PC-9 (cell line): Measurements from ENCODE around the gene SBNO2. TPM values are rescaled to one million over a fixed set of nuclear protein-coding genes. Genes with fewer than 3 reads are reported as not detected.
"Not testable (repeated sequence)": the region's sequence is repeated elsewhere in the genome, so short reads cannot be mapped to it uniquely, and the experiment has no call there.

Experiments
- BruUV-seq: library from RNA; stranded (reverse); fragments of 400-500 nt; replicated peaks from 2 replicates; lab custom pipeline; 2021; lab: Mats Ljungman, UMichigan
- CTCF ChIA-PET: fragments of 300-600 bp; sonication (Branson Sonifier 250); formaldehyde crosslinking; loops from one replicate; lab custom pipeline; 2022; ENCODE audit warnings: antibody characterized with exemption; lab: Charles Lee
- POLR2A ChIA-PET: fragments of 300-600 bp; sonication (Branson Sonifier 250); formaldehyde crosslinking; loops from one replicate; lab custom pipeline; 2022; ENCODE audit warnings: antibody characterized with exemption; ENCODE audit not compliant: unreplicated experiment; lab: Charles Lee
- DNase-seq, 2 experiments: peaks; one replicate each; pipeline versions ENCODE4 v3.0.0 to v3.0.0-alpha.2; 2015 to 2022; ENCODE audit warnings: mixed read lengths in 1 of 2
- H2AFZ ChIP-seq: fragments of 200-600 bp; sonication (generic); 2 replicates; pipeline ENCODE4 v1.8.1; 2017; ENCODE audit warnings: antibody characterized with exemption
- H3F3A ChIP-seq: fragments of 200-600 bp; sonication (generic); 2 replicates; pipeline ENCODE4 v1.8.1; 2017; ENCODE audit warnings: antibody characterized with exemption, mild to moderate bottlenecking, low read depth; ENCODE audit not compliant: insufficient read depth
- H3K27ac ChIP-seq: fragments of 200-600 bp; sonication (generic); 2 replicates; pipeline ENCODE4 v1.6.1; 2016; ENCODE audit warnings: mixed run types
- H3K27me3 ChIP-seq: fragments of 200-600 bp; sonication (generic); 2 replicates; pipeline ENCODE4 v1.6.1; 2016; ENCODE audit warnings: low read depth, mixed run types; ENCODE audit not compliant: insufficient read depth
- H3K36me3 ChIP-seq: fragments of 200-600 bp; sonication (generic); 2 replicates; pipeline ENCODE4 v1.6.1; 2016; ENCODE audit warnings: low read depth, mixed run types
- H3K4me1 ChIP-seq: fragments of 200-600 bp; sonication (generic); replicated peaks from 2 replicates; pipeline ENCODE4 v1.6.1; 2016; ENCODE audit warnings: mixed run types; ENCODE audit not compliant: insufficient read depth
- H3K4me2 ChIP-seq: fragments of 200-600 bp; sonication (generic); 2 replicates; pipeline ENCODE4 v1.6.1; 2017; ENCODE audit warnings: mixed run types
- H3K4me3 ChIP-seq: fragments of 200-600 bp; sonication (generic); 2 replicates; pipeline ENCODE4 v1.6.1; 2016; ENCODE audit warnings: mixed run types
- H3K79me2 ChIP-seq: fragments of 200-600 bp; sonication (generic); 2 replicates; pipeline ENCODE4 v1.6.1; 2017; ENCODE audit warnings: low read depth, mixed run types
- H3K9me2 ChIP-seq: fragments of 200-600 bp; sonication (generic); 2 replicates; pipeline ENCODE4 v1.8.1; 2017; ENCODE audit warnings: mild to moderate bottlenecking; ENCODE audit not compliant: insufficient read depth
- H3K9me3 ChIP-seq: fragments of 200-600 bp; sonication (generic); 2 replicates; pipeline ENCODE4 v1.8.1; 2016; ENCODE audit warnings: low read depth; ENCODE audit not compliant: insufficient read depth
- H4K20me1 ChIP-seq: fragments of 200-600 bp; sonication (generic); 2 replicates; pipeline ENCODE4 v1.8.1; 2017; ENCODE audit not compliant: insufficient read depth
- CTCF ChIP-seq: fragments of 200-600 bp; sonication (generic); conservative IDR thresholded peaks from 2 replicates; pipeline ENCODE4 v1.6.1; 2017; ENCODE audit warnings: mixed run types, antibody characterized with exemption, mild to moderate bottlenecking, moderate library complexity
- EZH2 ChIP-seq: fragments of 200-600 bp; sonication (generic); IDR thresholded peaks from 2 replicates; pipeline ENCODE4 v1.8.0; 2017; ENCODE audit warnings: antibody characterized with exemption, low read depth
- intact Hi-C: fragments of 100-400 bp; cut with micrococcal nuclease; formaldehyde crosslinking; loops from one replicate; pipeline ENCODE4 v1.10.0; 2022; ENCODE audit not compliant: unreplicated experiment
- total RNA-seq: library from RNA; stranded (reverse); gene quantifications from 2 replicates; pipeline ENCODE4 v1.2.3, GENCODE V29; 2021

The SBNO2 gene
- total RNA-seq, 1 experiment from 2014 or later = 82.4 TPM

- ChIA-PET POLR2A (no interaction called here), CTCF (no interaction called here)
- Histone ChIP-seq H3K4me3 (no peak overlapping the region), H3F3A (peaks cover 57% of the 10 kb centered on the region; the same call in 1 of the 2 replicates), H3K9me2 (no peaks in the 10 kb centered on the region), H2AFZ (no peak overlapping the region), H3K9me3 (no peaks in the 10 kb centered on the region), H3K36me3 (peaks cover 3% of the 10 kb centered on the region; the same call in 1 of the 2 replicates), H3K79me2 (no peaks in the 10 kb centered on the region), H3K27me3 (no peaks in the 10 kb centered on the region), H3K27ac (no peak overlapping the region), H3K4me2 (no peak overlapping the region), H4K20me1 (peaks cover 14% of the 10 kb centered on the region; the same call in 1 of the 2 replicates), H3K4me1 (peaks cover 5% of the 10 kb centered on the region; the same call in 1 of the 2 replicates)
- intact Hi-C loops = no loop called here
- DNase-seq = no peak
- no TSS peak for BruUV-seq
- TF ChIP-seq EZH2 (no peak), CTCF (no peak)
These were observed 58.2 kb downstream of the SBNO2 start for GRCh38 chr19:1115646-1116420.

- H2AFZ ChIP-seq, intact Hi-C loops, H3K4me2 ChIP-seq, H3K27ac ChIP-seq, H3K79me2 ChIP-seq, H3K4me3 ChIP-seq, DNase-seq, H3K36me3 ChIP-seq, CTCF ChIA-PET, H3K27me3 ChIP-seq, POLR2A ChIA-PET, H3K4me1 ChIP-seq, H3K9me2 ChIP-seq, H3K9me3 ChIP-seq: not testable (repeated sequence)
- Histone ChIP-seq H3F3A (peaks cover 51% of the 10 kb centered on the region; the same call in 1 of the 2 replicates), H4K20me1 (peaks cover 14% of the 10 kb centered on the region; the same call in 1 of the 2 replicates)
- TSS peak; percentile 16 for BruUV-seq
These were observed 59.3 kb downstream of the SBNO2 start for GRCh38 chr19:1114728-1115127.

DNA sequence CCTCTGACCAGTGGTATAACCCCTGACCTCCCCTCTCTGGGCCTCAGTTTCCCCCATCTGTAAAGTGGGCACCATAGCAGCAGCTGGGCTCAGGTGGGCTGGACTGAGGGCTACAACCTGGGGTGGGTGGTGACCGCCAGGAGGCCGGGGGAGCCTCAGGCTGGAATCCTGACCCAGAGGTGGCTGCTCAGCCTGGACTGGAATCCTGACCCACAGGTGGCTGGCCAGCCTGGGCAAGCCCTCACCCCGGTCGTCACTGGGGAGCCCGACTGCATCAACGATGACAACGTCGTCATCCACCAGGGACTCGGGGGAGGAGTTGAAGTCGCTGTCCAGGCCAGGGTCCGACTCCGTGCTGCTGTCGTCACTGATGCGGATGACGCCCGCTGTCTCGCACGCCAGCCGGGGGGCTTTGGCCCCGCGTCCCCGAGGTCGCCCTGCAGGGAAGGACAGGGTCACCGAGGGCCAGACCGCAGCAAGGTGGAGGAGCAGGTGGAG, 60.0 kb downstream of the SBNO2 start:
- ChIA-PET CTCF (interaction anchor here (0.6 to 0.7 kb wide), 5 partner anchors 53 to 153 kb away, joined by 3 to 11 read pairs (median 6); partner anchors contain the start of gene ATP5F1D), POLR2A (interaction anchor here (0.5 kb wide), 1 partner anchor 79 kb away, joined by 12 read pairs; no protein-coding TSS in a partner anchor)
- no peaks in the 10 kb centered on the region for H3K9me3 ChIP-seq
- no peak for TF ChIP-seq EZH2
- no peak for TF ChIP-seq CTCF
- H3K36me3 ChIP-seq = no peaks in the 10 kb centered on the region
- intact Hi-C loops = no loop called here
- BruUV-seq = no TSS peak
- H4K20me1 ChIP-seq = peaks cover 10% of the 10 kb centered on the region; the same call in 1 of the 2 replicates
- peak overlapping the region; percentile 42; the same call in 1 of the 2 replicates for H3K4me2 ChIP-seq
- peaks cover 50% of the 10 kb centered on the region; the same call in 1 of the 2 replicates for H3F3A ChIP-seq
- H3K27me3 ChIP-seq = no peaks in the 10 kb centered on the region
- H3K4me3 ChIP-seq = no peak overlapping the region
- peaks cover 5% of the 10 kb centered on the region; the same call in 1 of the 2 replicates for H3K4me1 ChIP-seq
- H3K79me2 ChIP-seq = no peaks in the 10 kb centered on the region
- no peak overlapping the region for H2AFZ ChIP-seq
- no peaks in the 10 kb centered on the region for H3K9me2 ChIP-seq
- no peak for DNase-seq
- no peak overlapping the region for H3K27ac ChIP-seq
